DND-41 (cell line): ENCODE measurements around the gene FAF1.

ENCODE experiments used
- ATAC-seq: fragments of 200-7000 bp; cut with Tn5 transposase; 3 replicates; pipeline ENCODE4 v1.9.1; 2021; ENCODE audit warnings: low read depth; ENCODE audit not compliant: insufficient read depth
- DNase-seq: peaks from one replicate; pipeline ENCODE4 v3.0.0-alpha.2; 2020
- H2AFZ ChIP-seq: 2 replicates; pipeline ENCODE4 v1.6.0; 2012; ENCODE audit warnings: low read depth, low read length
- H3K27ac ChIP-seq: 2 replicates; pipeline ENCODE4 v1.5.1; 2012; ENCODE audit warnings: low read length, inconsistent platforms
- H3K27me3 ChIP-seq: fragments of 200-600 bp; sonication (generic); 2 replicates; pipeline ENCODE4 v1.6.0; 2012; ENCODE audit warnings: low read length, mild to moderate bottlenecking, inconsistent platforms; ENCODE audit not compliant: insufficient read depth, poor library complexity
- H3K36me3 ChIP-seq: 2 replicates; pipeline ENCODE4 v1.5.1; 2012; ENCODE audit warnings: low read length, inconsistent platforms; ENCODE audit not compliant: insufficient read depth
- H3K4me1 ChIP-seq: 2 replicates; pipeline ENCODE4 v1.5.1; 2012; ENCODE audit warnings: mild to moderate bottlenecking, low read length; ENCODE audit not compliant: insufficient read depth
- H3K4me2 ChIP-seq: 2 replicates; pipeline ENCODE4 v1.6.0; 2012; ENCODE audit warnings: mild to moderate bottlenecking, moderate library complexity, low read length, inconsistent platforms; ENCODE audit not compliant: insufficient read depth
- H3K4me3 ChIP-seq, 2 experiments: fragments of 200-600 bp in 1 of 2; shearing (Covaris generic) in 1 of 2; 2 replicates each; pipeline ENCODE4 v1.5.1; 2012 to 2016; ENCODE audit warnings: inconsistent platforms in 2 of 2, low read length in 2 of 2, mild to moderate bottlenecking in 2 of 2, low read depth in 1 of 2, moderate library complexity in 1 of 2
- H3K79me2 ChIP-seq: 2 replicates; pipeline ENCODE4 v1.6.0; 2012; ENCODE audit warnings: low read length, inconsistent platforms; ENCODE audit not compliant: insufficient read depth
- H3K9ac ChIP-seq: 2 replicates; pipeline ENCODE4 v1.6.0; 2012; ENCODE audit warnings: low read depth, mild to moderate bottlenecking, inconsistent platforms, low read length, moderate library complexity
- H3K9me3 ChIP-seq: 2 replicates; pipeline ENCODE4 v1.5.1; 2012; ENCODE audit warnings: low read length, moderate library complexity, mild to moderate bottlenecking, inconsistent platforms; ENCODE audit not compliant: insufficient read depth, severe bottlenecking
- H4K20me1 ChIP-seq: 2 replicates; pipeline ENCODE4 v1.6.0; 2012; ENCODE audit warnings: low read length; ENCODE audit not compliant: insufficient read depth
- EZH2 ChIP-seq: IDR thresholded peaks from 3 replicates; pipeline ENCODE4 v1.6.1; 2012; ENCODE audit warnings: borderline replicate concordance, low read depth, mild to moderate bottlenecking, moderate library complexity, low read length, inconsistent platforms; ENCODE audit not compliant: severe bottlenecking
- TF ChIP-seq, protein P1 (sequence below): IDR thresholded peaks from 2 replicates; pipeline ENCODE4 v1.5.1; 2012; ENCODE audit warnings: borderline replicate concordance, low read length, moderate library complexity, mild to moderate bottlenecking; ENCODE audit not compliant: poor library complexity, severe bottlenecking; ENCODE audit errors: extremely low read depth

The FAF1 gene

DNA sequence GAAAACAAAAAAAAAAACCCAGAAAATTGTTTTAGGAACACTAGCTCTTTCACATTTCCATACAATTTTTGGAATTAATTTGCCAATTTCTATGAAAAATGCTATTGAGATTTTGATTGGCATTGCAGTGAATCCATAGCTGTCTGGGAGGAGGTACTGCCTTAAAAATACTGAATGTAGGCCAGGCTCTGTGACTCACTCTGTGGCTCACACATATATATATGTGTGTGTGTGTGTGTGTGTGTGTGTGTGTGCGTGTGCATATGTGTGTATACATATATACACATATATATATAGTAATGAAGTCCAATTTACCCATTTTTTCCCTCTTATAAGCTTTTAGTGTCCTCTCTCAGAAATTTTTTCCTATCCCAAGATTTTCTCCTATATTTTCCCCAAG, 322.6 kb downstream of the FAF1 start:
- TF ChIP-seq, protein P1, sequence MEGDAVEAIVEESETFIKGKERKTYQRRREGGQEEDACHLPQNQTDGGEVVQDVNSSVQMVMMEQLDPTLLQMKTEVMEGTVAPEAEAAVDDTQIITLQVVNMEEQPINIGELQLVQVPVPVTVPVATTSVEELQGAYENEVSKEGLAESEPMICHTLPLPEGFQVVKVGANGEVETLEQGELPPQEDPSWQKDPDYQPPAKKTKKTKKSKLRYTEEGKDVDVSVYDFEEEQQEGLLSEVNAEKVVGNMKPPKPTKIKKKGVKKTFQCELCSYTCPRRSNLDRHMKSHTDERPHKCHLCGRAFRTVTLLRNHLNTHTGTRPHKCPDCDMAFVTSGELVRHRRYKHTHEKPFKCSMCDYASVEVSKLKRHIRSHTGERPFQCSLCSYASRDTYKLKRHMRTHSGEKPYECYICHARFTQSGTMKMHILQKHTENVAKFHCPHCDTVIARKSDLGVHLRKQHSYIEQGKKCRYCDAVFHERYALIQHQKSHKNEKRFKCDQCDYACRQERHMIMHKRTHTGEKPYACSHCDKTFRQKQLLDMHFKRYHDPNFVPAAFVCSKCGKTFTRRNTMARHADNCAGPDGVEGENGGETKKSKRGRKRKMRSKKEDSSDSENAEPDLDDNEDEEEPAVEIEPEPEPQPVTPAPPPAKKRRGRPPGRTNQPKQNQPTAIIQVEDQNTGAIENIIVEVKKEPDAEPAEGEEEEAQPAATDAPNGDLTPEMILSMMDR: no peak
- no peak for TF ChIP-seq EZH2
- H3K4me2 ChIP-seq: no peak overlapping the region
- no peak overlapping the region for H2AFZ ChIP-seq
- H3K9me3 ChIP-seq: no peaks in the 10 kb centered on the region
- no peaks in the 10 kb centered on the region for H3K4me1 ChIP-seq
- H3K36me3 ChIP-seq: no peaks in the 10 kb centered on the region
- H3K27ac ChIP-seq: no peak overlapping the region
- no peaks in the 10 kb centered on the region for H3K27me3 ChIP-seq
- ATAC-seq (peak; percentile 31; the same call in 1 of the 3 replicates), DNase-seq (no peak)
- H3K9ac ChIP-seq: no peak overlapping the region
- no peaks in the 10 kb centered on the region for H4K20me1 ChIP-seq
- H3K79me2 ChIP-seq: no peaks in the 10 kb centered on the region
- no peak overlapping the region for H3K4me3 ChIP-seq

DNA sequence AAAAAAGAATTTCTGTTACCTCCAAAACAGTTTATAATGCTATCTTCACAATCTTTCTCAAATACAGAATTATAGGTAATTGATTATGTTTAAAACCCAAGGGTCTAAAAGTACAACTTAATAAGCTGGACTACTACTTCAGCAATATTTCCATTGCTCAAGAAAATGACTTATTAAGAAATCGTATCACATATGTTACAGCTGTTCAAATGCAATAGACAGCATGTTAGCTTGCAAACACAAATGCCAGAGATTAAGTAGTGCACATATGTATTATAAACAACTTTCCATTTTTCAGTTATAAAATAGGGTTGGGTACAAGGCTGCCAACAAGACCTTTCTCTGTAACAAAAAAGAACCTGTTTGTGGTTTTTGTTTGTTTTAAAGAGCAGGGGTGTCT, 325.8 kb downstream of the FAF1 start:
- no peak overlapping the region for H3K4me3 ChIP-seq
- no peaks in the 10 kb centered on the region for H3K27me3 ChIP-seq
- H3K9ac ChIP-seq: no peak overlapping the region
- H3K4me2 ChIP-seq: no peak overlapping the region
- no peak overlapping the region for H2AFZ ChIP-seq
- H3K27ac ChIP-seq: no peak overlapping the region
- no peaks in the 10 kb centered on the region for H3K79me2 ChIP-seq
- TF ChIP-seq, protein P1: no peak
- TF ChIP-seq EZH2: no peak
- DNase-seq (no peak), ATAC-seq (no peak)
- H3K36me3 ChIP-seq: no peaks in the 10 kb centered on the region
- no peaks in the 10 kb centered on the region for H3K9me3 ChIP-seq
- H3K4me1 ChIP-seq: no peaks in the 10 kb centered on the region
- H4K20me1 ChIP-seq: no peaks in the 10 kb centered on the region

- TF ChIP-seq, protein P1: no peak
- no peak overlapping the region for H3K4me3 ChIP-seq
- no peak overlapping the region for H3K4me2 ChIP-seq
- no peaks in the 10 kb centered on the region for H3K79me2 ChIP-seq
- H3K9ac ChIP-seq: no peak overlapping the region
- H3K9me3 ChIP-seq: no peaks in the 10 kb centered on the region
- H2AFZ ChIP-seq: no peak overlapping the region
- H3K36me3 ChIP-seq: no peaks in the 10 kb centered on the region
- no peak overlapping the region for H3K27ac ChIP-seq
- H3K4me1 ChIP-seq: no peaks in the 10 kb centered on the region
- DNase-seq (no peak), ATAC-seq (no peak)
- no peaks in the 10 kb centered on the region for H3K27me3 ChIP-seq
- no peaks in the 10 kb centered on the region for H4K20me1 ChIP-seq
These were observed 326.6 kb downstream of the FAF1 start for GRCh38 chr1:50633465-50633864.

DNA sequence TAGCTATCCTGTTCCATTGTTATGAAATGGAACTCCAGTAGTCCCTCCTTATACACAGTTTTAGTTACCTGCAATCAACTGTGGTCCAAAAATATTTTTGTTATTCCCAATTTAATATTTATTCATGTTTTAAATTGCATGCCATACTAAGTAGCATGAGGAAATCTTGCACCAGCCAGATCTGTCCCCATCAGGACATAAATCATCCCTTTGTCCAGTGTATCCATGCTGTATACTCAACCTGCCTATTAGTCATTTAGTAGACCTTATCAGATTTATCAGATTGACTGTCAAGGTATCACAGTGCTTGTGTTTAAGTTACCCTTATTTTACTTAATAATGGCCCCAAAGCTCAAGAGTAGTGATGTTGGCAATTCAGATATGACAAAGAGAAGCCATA, 328.9 kb downstream of the FAF1 start:
- H3K9me3 ChIP-seq: no peaks in the 10 kb centered on the region
- no peaks in the 10 kb centered on the region for H3K36me3 ChIP-seq
- H3K27me3 ChIP-seq: no peaks in the 10 kb centered on the region
- TF ChIP-seq, protein P1: no peak
- no peak for TF ChIP-seq EZH2
- ATAC-seq (no peak), DNase-seq (no peak)
- no peak overlapping the region for H3K4me2 ChIP-seq
- no peaks in the 10 kb centered on the region for H3K4me1 ChIP-seq
- H3K27ac ChIP-seq: no peak overlapping the region
- H2AFZ ChIP-seq: no peak overlapping the region
- no peak overlapping the region for H3K9ac ChIP-seq
- no peaks in the 10 kb centered on the region for H3K79me2 ChIP-seq
- no peak overlapping the region for H3K4me3 ChIP-seq
- no peaks in the 10 kb centered on the region for H4K20me1 ChIP-seq
